NT2/D1 (cell line): ENCODE results near the gene AP2A2.

Experiments used
- DNase-seq: peaks from one replicate; pipeline ENCODE4 v3.0.0-alpha.2; 2011; ENCODE audit warnings: low read depth, low spot score
- H3K27me3 ChIP-seq: 2 replicates; pipeline ENCODE4 v1.6.0; 2011; ENCODE audit warnings: mild to moderate bottlenecking; ENCODE audit not compliant: insufficient read length, insufficient read depth
- H3K36me3 ChIP-seq: 2 replicates; pipeline ENCODE4 v1.6.1; 2011; ENCODE audit warnings: mild to moderate bottlenecking, low read length, mixed read lengths; ENCODE audit not compliant: insufficient read depth, insufficient read length
- H3K4me1 ChIP-seq: 2 replicates; pipeline ENCODE4 v1.5.1; 2011; ENCODE audit not compliant: insufficient read depth, insufficient read length
- H3K4me3 ChIP-seq: 2 replicates; pipeline ENCODE4 v1.5.1; 2011; ENCODE audit warnings: low read depth; ENCODE audit not compliant: insufficient read length
- H3K9ac ChIP-seq: 2 replicates; pipeline ENCODE4 v1.6.0; 2011; ENCODE audit warnings: low read depth; ENCODE audit not compliant: insufficient read length
- H3K9me3 ChIP-seq: 2 replicates; pipeline ENCODE4 v1.5.1; 2011; ENCODE audit warnings: mild to moderate bottlenecking, low read length; ENCODE audit not compliant: insufficient read depth
- SUZ12 ChIP-seq: IDR thresholded peaks from 2 replicates; pipeline ENCODE4 v1.6.1; 2011; ENCODE audit not compliant: insufficient read length, insufficient read depth; ENCODE audit errors: extremely low read depth
- YY1 ChIP-seq: IDR thresholded peaks from 2 replicates; pipeline ENCODE4 v1.6.1; 2011; ENCODE audit not compliant: insufficient read length, insufficient read depth
- ZNF274 ChIP-seq: IDR thresholded peaks from 2 replicates; pipeline ENCODE4 v1.6.1; 2011; ENCODE audit warnings: mild to moderate bottlenecking, low read depth, low read length

Gene AP2A2

DNA sequence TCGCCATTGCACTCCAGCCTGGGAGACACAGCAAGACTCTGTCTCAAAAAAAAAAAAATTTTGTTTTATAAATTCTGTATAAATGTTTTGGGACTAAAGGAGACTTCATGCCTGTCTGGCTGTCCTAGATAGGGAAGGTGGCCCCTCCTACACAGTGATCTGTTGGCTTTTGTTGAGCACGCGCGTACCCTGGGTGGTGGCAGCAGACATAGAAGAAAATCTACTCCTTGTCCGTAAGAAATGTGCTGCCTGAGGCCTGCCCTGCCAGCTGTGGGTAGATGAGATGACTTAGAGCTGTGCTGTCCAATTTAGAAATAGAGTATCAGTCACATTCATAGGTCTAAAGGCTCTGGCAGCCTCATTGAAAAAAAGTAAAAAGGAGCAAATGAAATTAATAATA lies 37.0 kb downstream of the AP2A2 start:
- no peak overlapping the region for H3K9ac ChIP-seq
- no peak overlapping the region for H3K4me3 ChIP-seq
- TF ChIP-seq ZNF274 (no peak), YY1 (no peak), SUZ12 (no peak)
- no peaks in the 10 kb centered on the region; the same call in 1 of the 2 replicates for H3K9me3 ChIP-seq
- no peak for DNase-seq
- no peaks in the 10 kb centered on the region for H3K4me1 ChIP-seq
- H3K36me3 ChIP-seq, result peaks cover 76% of the 10 kb centered on the region
- no peaks in the 10 kb centered on the region for H3K27me3 ChIP-seq

DNA sequence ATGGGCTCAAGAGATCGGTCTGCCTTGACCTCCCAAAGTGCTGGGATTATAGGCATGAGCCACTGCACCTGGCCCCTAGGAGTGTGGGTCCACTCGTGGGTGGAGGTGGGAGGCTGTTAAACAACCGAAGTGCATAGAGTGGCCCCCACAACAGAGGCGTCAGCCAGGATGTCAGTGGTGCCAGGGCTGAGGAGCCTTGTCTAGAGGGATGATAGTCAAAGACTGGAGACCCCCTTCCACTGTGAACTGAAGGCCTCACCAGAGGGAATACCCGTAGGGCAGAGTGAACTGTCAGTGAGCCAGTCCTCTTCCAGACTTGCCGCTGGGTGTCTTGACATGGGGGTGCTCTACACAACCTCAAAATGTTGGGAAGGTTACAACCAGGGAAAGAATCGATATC lies 38.2 kb downstream of the AP2A2 start:
- DNase-seq, result no peak
- H3K9ac ChIP-seq, result no peak overlapping the region
- no peaks in the 10 kb centered on the region for H3K4me1 ChIP-seq
- no peak for TF ChIP-seq ZNF274
- no peaks in the 10 kb centered on the region for H3K27me3 ChIP-seq
- H3K36me3 ChIP-seq, result peaks cover 78% of the 10 kb centered on the region
- H3K4me3 ChIP-seq, result no peak overlapping the region
- H3K9me3 ChIP-seq, result no peaks in the 10 kb centered on the region; the same call in 1 of the 2 replicates

DNA sequence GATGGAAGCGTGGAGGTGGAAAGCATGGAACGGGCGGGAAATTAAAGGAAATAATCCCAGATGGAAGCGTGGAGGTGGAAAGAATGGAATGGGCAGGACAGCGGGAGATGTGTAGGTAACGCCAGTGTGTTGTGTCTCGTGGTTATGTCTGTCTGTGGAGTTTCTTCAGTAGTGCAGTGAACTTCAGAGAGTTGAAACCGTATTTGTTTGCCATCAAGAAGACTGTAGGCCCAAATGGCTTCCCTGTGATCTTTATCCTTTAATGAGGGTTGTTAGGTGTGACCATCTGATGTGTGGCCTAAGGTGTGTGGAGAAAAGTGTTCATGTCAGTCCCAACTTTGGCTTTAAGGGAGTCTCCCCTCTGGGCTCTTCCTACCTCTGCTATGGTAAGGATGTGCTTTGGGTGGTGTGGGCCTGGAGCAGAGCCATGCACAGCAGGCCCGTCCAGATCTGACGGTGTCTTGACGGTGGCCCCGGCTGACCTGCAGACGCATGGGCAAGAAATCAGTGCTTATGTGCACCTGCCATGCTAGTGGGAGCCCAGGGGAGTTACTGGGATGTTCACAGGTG lies 39.6 kb downstream of the AP2A2 start:
- no peaks in the 10 kb centered on the region for H3K27me3 ChIP-seq
- no peak for TF ChIP-seq ZNF274
- no peak for TF ChIP-seq YY1
- TF ChIP-seq SUZ12, result no peak
- no peak overlapping the region for H3K9ac ChIP-seq
- no peaks in the 10 kb centered on the region; the same call in 1 of the 2 replicates for H3K9me3 ChIP-seq
- no peak overlapping the region for H3K4me3 ChIP-seq
- H3K4me1 ChIP-seq, result no peaks in the 10 kb centered on the region
- DNase-seq, result no peak
- peaks cover 75% of the 10 kb centered on the region for H3K36me3 ChIP-seq

DNA sequence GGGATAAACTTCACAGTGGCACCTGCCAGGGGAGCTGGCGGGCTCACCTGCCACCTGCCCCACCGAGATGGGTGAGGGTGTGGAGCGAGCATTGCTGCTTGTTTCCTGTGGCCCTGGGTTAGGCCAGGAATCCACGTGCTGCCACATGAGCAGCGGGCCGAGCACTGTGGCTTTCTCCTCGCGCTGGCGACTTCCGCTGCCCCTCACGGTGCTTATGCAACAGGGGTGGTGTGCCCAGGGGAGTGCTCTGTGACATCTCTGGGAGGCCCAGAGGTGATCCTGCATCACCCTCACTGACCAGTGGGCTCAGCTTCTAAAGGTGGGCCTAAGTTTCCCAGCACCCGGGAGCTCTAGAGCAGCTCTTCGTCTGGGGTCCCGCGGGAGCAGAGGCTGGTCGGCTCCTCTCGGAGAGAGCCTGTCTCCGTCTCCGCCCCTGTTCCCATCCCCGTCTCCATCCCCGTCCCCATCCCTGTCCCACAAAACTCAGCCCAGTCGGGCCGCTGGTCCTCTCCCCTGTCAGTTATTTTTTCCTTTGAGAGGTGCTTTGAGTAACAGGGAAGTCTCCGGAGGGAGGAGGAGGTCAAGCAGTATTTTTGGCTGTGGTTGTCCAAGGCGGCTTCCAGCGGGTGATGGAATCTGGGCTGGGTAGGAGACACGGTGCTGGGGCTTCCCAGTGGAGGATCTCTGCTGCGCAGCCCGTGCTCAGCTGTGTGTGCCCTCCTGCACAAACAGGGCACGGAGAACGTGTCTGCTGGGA lies 42.5 kb downstream of the AP2A2 start:
- Histone ChIP-seq H3K9me3 (no peaks in the 10 kb centered on the region; the same call in 1 of the 2 replicates), H3K36me3 (peaks cover 79% of the 10 kb centered on the region), H3K27me3 (no peaks in the 10 kb centered on the region), H3K4me3 (no peak overlapping the region), H3K4me1 (peaks cover 7% of the 10 kb centered on the region), H3K9ac (peak overlapping the region; percentile 42)
- TF ChIP-seq SUZ12 (no peak), YY1 (no peak), ZNF274 (no peak)
- DNase-seq, result no peak

DNA sequence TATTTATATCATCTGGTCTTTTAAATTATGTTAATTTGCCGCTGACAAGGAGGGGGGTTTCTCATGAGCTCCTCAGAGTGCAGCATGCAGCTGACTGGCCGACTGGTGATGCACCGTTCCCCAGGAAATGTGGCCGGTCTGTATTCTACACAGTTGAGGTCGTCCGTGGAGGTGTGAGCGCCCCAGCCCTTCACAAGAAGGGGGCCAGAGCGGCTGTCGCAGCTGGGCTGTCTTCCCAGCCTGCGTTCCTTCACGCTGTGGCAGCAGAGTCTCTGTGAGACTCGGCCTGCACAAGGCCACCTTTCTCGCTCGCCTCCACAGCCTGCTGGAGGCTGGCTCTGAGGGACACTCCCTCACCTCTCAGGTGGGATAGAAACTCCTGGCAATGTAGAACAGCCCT lies 43.2 kb downstream of the AP2A2 start:
- Histone ChIP-seq H3K9ac (no peak overlapping the region), H3K4me1 (peaks cover 7% of the 10 kb centered on the region), H3K9me3 (no peaks in the 10 kb centered on the region; the same call in 1 of the 2 replicates), H3K4me3 (no peak overlapping the region), H3K27me3 (no peaks in the 10 kb centered on the region), H3K36me3 (peaks cover 80% of the 10 kb centered on the region)
- no peak for DNase-seq
- no peak for TF ChIP-seq SUZ12
- TF ChIP-seq YY1, result no peak
- no peak for TF ChIP-seq ZNF274

DNA sequence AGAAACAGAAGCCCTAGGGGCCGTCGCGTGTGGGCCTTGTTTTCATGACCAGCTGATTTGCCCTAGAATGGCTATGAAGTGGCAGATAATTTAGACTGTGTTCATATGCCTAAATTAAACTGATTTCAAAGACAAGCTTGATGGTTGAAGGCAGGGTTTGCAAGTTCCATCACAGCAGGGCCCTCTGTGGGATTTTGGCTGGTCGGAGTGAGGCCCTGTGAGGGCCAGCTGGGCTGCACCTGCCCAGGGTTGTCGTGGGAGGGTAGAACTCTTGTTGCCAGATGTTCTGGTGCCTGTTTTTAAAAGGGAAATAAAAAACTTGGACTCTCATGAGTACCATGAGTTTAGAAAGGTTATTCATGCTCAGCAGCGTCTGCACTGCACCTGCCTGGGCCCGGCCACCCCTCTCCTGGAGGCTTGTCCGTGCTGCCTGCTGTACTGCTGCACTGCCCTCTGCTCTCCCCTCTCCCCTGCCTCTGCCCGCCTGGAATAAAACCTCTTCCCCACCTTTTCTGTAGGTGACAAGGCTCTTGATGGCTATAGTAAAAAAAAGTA lies 44.1 kb downstream of the AP2A2 start:
- Histone ChIP-seq H3K36me3 (peaks cover 78% of the 10 kb centered on the region), H3K4me3 (no peak overlapping the region)

GRCh38 chr11:970319-970871 lies 44.7 kb downstream of the AP2A2 start:
- H3K9ac ChIP-seq, result no peak overlapping the region

More for the DNA sequence above, 44.1 kb downstream of the AP2A2 start:
- TF ChIP-seq ZNF274, result no peak
- Histone ChIP-seq H3K27me3 (no peaks in the 10 kb centered on the region), H3K9me3 (no peaks in the 10 kb centered on the region), H3K9ac (no peak overlapping the region), H3K4me1 (peaks cover 7% of the 10 kb centered on the region)
- no peak for DNase-seq

More at GRCh38 chr11:970319-970871, 44.7 kb downstream of the AP2A2 start:
- Histone ChIP-seq H3K27me3 (no peaks in the 10 kb centered on the region), H3K4me3 (no peak overlapping the region), H3K4me1 (peaks cover 7% of the 10 kb centered on the region), H3K36me3 (peaks cover 80% of the 10 kb centered on the region), H3K9me3 (no peaks in the 10 kb centered on the region)
- no peak for DNase-seq
- TF ChIP-seq YY1, result no peak
- TF ChIP-seq ZNF274, result no peak
- no peak for TF ChIP-seq SUZ12
